Measurements from ENCODE around the gene DPM3.

The DPM3 gene

GRCh38 chr1:155093911-155094621 lies 46.3 kb downstream of the DPM3 start:
- no peak for DNase-seq (ENCODE audit: low read depth in 2 of 2)

- no peak for DNase-seq (ENCODE audit: low read depth in 2 of 2)
Observed at GRCh38 chr1:155092641-155093040, 47.7 kb downstream of the DPM3 start.

GRCh38 chr1:155092131-155092530 lies 48.2 kb downstream of the DPM3 start:
- DNase-seq (ENCODE audit: low read depth in 2 of 2), result no peak

GRCh38 chr1:155091071-155092051 lies 49.0 kb downstream of the DPM3 start:
- DNase-seq (ENCODE audit: low read depth in 2 of 2), result peak; percentile 51 to 59
